HG03064 (cell line): ENCODE results near the gene CCL25.
"Not testable (repeated sequence)": the region's sequence is repeated elsewhere in the genome, so short reads cannot be mapped to it uniquely, and the experiment has no call there.

Experiments used
- ATAC-seq: cut with Tn5 transposase; IDR thresholded peaks from one replicate; pipeline ENCODE4 v1.9.1; 2021; ENCODE audit warnings: low read depth; ENCODE audit not compliant: unreplicated experiment

CCL25 gene

DNA sequence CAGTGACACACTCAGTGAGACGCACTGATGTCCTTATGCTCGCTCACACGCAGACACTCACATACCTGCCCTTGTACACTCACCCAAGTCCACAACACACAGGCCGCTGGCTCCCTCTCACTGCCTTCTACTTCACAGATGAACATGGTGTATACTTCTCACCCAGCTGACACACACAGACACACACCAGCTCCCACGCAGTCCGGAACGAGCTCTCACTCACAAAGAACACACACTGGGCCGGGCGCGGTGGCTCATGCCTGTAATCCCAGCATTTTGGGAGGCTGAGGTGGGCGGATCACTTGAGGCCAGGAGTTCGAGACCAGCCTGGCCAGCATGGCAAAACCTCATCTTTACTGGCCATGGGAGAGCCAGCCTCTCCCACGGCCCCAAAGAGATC, 31.6 kb downstream of the CCL25 start:
- no peak for ATAC-seq

DNA sequence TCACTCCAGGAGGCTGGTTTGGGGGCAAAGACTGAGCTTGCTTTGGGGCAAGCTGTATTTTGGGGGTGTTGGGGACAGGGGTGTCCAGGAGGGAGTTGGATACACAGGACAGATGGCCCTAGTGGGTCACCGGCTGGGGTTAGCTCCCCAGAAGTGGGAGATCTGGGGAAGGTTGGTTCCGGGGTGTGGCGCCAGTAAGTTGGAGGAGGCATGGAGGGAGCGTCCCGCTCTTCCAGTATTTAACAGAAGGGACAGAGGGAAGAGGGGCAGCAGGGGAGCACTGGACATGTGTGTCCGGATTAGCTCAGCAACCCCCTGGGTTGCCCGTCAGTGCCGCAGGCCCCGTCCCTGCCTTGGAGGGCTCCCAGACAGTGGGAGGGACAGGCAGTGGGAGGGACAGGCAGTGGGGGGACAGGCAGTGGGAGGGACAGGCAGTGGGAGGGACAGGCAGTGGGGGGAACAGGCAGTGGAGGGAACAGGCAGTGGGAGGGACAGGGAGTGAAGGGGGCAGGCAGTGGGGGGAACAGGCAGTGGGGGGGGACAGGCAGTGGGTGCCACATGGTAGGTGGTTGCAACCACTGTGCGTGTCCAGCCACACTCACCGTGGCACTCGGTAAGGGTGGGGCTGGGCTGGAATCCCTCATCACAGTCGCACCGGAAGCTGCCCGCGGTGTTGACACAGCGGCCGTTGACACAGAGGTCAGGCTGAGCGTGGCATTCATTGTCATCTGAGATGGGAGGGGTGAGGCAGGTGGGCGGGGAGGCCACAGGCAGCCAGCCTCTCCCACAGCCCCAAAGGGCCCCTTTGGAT, 33.2 kb downstream of the CCL25 start:
- no peak for ATAC-seq

DNA sequence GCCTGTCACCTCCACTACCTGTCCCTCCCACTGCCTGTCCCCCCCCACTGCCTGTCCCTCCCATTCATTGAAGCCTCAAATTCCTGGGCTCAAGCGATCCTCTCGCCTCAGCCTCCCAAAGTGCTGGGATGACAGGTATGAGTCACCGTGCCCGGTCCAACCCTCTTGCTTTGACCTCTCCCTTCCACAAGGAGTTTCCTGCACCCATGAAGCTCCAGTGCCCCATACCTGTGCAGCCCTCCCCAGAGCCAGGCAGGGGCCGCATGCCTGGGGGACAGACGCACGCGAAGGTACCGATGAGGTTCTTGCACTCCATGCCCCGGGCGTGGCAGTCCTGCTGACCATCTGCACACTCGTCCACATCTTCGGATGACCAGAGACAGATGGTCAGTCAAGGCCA, 34.3 kb downstream of the CCL25 start:
- ATAC-seq: no peak

DNA sequence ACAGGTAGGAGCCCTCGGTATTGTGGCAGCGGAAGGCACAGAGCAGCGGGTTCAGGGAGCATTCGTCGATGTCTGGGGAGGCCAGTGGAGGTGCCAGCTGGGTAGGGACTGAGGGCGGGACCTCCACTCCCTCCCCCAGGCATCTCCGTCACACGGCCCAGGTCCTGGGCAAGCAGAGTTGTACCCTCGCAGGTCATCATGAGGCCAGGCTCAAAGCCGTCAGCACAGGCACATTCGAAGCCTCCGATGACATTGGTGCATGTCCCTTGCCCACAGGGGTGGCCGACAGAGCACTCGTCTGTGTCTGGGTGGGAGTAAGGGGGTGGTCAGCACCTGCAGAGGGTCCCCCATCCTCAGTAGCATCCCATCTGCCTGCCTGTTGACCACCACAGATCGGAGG, 35.3 kb downstream of the CCL25 start:
- no peak for ATAC-seq

DNA sequence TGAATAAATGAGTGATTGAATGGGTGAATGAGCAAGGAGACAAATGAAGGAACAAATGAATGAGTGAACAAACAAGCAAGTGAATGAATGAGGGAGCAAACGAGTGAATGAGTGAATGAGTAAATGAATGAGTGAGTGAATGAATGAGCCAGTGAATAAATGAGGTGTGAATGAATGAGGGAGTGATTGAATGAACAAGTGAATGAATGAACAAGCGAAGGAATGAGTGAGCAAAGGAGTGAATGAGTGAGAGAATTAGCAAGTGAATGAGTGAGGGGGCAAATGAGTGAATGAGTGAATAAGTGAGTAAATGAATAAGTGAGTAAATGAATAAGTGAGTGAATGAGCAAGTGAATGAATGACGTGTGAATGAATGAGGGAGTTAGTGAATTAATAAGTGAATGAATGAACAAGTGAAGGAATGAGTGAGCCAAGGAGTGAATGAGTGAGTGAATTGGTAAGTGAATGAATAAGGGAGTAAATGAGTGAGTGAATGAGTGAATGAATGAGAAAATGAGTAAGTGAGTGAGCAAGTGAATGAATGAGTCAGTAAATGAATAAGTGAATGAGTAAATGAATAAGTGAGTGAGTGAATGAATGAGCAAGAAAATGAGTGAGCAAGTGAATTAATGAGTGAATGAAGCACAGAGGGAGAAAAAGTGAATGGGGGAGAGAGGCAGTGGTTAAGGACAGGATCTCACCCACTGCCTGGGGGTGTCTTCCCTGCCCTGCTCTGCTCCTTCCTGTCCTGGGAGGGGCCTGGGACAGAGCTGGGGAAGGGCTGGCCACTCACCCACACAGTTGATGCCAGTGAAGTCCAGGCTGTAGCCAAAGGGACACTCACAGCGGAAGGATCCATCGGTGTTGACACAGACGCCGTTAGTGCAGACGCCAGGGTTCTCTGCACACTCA, 36.4 kb downstream of the CCL25 start:
- no peak for ATAC-seq

DNA sequence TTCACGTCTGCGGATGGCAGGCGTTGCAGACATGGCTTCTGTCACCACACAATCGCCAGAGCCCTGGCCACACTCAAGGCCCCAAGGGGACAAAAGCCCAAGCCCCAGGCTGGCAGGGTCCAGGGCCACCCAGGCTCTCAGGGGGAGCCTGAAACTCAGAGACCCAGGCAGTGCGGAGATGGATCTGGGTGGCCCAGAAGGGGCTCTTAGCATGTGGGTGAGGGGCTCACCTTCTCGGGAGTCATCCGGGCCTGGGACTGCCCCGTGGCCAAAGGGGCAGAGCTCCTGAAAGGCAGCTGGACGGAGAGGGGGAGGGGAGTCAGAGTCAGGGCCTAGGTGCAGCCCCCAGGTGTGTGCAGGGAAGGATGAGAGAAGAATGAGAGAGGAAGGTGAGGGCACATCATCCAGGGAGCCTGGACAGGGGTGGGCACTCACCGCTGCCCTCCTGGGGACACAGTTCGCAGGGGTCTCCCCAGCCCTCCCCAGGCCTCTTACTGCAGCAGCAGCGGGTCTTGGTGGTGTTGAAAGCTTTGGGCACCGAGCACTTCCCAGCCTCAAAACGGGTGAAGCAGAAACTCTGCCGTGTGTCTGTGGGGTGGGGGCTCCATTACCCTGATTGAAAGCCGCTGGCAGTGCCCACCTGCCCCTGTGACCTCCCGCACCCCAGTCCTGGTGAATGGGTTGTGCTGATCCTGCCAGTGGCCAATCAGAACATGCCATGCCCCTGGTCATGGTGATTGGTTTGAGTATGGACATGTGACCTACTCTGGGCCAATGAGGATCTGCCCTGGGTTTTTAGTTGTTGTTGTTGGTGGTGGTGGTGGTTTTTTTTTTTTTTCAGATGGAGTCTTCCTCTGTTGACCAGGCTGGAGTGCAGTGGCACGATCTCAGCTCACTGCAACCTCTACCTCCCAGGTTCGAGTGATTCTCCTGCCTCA, 37.4 kb downstream of the CCL25 start:
- ATAC-seq: no peak

DNA sequence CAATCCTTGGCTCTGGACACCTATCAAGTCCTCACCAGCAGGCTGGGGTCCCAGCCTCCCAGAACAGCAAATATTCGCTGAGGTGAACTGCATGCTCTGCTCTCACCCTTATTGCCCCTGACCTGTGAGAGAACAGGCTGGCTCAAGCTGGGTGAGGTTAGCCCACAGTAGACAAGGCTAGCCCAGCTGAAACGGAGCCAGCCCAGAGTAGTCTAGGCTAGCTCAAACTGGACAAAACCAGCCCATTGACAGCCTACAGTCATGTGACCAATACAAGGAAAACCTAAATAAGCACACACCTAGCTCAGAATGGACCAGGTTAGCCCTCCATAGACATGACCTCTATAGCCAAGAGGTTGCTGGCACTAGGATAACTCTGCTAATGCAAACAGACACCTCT, 38.4 kb downstream of the CCL25 start:
- no peak for ATAC-seq

DNA sequence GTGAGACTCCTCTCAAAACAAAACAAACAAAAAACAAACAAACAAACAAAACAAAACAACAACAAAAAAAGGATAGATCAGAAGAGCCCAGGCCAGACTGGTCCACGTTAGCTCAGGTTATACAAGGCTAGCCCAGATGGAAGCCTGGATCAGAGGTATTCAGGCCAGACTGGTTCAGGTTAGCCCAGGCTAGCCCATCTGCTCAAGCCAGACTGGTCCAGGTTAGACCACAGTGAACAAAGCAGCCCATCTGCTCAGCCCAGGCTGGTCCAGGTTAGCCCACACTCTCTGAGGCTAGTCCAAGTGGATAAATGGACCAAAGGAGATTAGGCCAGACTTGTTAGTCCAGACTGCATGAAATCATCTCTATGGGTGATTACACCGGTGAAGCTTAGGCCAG, 41.2 kb downstream of the CCL25 start:
- ATAC-seq: no peak

DNA sequence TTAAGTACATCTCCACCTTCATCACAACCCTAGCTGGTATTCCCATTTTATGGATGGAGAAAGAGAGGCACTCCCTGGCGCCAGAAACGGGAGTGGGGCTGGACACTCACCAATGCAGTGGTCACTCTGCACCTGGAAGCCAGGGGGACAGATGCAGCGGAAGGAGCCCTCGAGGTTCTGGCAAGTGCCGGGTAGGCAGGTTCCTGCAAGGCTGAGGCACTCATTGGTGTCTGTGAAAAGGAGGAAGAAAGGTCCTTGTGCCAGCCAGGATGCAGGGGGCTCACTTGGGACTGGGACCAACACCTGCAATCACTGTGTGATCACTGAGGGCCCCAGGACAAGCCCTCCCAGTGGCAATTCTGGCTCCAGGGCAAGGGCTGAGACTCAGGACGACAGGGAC, 41.8 kb downstream of the CCL25 start:
- no peak for ATAC-seq

DNA sequence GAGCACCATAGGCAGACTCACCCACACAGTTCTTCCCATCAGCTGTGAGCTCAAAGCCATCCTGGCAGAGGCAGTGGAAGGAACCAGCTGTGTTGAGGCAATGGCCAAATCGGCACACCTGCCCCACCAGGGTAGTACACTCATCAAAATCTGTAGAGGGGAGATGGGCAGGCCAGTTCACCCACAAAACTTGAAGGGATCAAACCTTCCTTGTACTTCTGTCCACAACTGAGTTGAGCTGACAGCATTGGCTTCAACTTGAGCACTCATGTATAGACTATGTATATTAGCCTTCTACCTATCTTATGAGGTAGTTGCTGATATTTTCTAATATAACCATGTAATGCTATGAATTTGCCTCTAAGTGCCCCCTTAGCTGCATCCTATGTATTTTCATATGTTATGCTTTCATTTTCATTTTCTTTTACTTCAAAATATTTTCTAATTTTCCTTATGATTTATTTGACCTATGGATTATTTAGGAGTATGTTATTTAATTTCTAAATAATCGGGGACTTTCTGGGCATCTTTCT, 42.9 kb downstream of the CCL25 start:
- no peak for ATAC-seq

DNA sequence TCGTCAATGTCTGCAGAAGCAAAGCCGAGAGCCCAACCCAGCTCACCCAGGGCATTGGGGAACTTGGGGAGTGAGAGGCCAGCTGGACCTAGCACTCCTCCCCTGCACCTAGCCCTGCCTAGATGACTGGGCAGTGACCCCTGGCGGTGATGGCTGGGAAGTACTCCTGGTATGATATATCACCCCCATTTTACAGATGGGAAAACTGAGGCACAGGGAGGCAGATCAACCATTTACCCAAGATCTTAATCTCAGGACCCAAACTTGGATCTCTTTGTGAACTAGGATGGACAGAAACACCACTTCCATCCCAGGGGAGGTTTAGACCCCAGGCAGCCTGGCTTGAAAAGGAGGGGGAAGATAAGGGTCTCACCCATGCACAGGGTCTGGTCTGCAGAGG, 43.5 kb downstream of the CCL25 start:
- ATAC-seq: no peak

DNA sequence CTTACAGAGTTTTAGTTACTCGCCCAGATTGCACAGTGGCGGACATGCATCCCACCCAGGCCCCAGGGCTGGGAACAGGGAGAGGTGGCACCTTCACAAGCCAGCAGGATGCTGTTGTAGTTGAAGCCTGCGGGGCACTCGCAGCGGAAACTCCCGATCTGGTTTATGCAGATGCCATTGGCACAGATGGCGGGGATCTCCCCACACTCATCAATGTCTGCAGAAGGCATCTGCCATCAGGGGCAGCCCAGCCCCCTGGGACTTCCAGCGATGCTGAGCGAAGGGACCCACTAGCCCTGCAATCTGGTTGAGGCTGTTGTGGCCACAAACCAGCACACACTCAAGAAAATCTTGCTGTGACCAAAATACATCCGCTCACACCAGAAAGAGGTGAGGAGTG, 44.6 kb downstream of the CCL25 start:
- no peak for ATAC-seq

DNA sequence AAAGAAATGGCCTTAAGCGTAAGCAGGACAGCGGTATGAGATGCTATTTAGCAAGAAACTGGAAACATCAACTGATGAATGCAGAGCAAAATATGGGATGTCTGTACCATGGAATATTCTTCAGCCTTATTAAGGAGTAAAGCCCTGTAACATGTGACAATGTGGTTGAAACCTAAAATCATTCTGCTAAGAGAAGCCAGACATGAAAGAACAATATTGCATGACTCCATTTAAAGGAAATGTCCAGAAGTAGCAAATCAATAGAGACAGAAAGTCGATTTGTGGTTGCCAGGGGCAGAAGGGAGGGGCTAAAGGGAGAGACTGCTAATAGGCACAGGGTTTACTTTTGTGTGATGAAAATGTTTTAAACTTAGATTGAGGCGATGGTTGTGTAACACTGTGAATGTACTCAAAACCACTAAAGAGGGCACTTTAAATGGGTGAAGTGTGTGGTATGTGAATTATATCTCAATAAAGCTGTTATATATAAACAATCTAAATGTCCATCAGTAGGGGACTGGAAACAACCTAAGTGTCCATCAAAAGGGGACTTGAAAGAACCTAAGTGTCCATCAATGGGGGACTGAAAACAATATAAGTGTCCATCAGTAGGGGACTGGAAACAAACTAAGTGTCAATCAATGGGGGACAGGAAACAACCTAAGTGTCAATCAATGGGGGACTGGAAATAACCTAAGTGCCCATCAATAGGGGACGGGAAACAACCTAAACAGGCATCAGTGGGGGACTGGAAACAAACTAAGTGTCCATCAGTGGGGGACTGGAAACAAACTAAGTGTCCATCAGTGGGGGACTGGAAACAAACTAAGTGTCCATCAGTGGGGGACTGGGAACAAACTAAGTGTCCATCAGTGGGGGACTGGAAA, 45.4 kb downstream of the CCL25 start:
- no peak for ATAC-seq

DNA sequence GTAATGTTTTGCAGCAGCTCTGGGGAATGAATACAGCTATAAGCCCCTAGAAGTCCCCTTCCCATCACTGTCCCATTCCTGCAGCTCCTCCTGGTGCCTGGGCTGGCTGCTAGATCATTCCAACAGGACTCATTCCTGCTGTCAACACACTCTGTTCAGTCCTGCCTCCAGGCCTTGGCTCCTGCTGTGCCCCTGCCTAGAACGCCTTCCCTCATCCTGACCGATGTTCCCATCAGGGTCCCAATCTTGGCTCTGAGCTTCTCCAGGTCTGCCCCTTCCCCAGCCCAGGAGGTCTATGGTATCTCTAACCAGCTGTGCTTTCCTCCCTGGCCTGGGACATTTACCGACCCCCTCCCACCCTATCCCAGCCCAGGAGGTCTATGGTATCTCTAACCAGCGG, 48.8 kb downstream of the CCL25 start:
- ATAC-seq: no peak

DNA sequence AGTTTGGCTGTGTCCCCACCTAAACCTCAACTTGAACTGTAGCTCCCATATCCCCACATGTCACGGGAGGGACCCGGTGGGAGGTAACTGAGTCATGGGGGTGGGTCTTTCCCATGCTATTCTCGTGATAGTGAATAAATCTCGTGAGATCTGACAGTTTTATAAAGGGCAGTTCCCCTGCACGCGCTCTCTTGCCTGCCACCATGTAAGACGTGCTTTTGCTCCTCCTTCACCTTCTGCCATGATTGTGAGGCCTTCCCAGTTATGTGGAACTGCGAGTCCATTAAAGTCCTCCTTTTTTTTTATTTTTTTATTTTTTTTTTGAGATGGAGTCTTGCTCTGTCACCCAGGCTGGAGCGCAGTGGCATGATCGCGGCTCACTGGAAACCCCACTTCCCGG, 49.4 kb downstream of the CCL25 start:
- ATAC-seq: not testable (repeated sequence)

DNA sequence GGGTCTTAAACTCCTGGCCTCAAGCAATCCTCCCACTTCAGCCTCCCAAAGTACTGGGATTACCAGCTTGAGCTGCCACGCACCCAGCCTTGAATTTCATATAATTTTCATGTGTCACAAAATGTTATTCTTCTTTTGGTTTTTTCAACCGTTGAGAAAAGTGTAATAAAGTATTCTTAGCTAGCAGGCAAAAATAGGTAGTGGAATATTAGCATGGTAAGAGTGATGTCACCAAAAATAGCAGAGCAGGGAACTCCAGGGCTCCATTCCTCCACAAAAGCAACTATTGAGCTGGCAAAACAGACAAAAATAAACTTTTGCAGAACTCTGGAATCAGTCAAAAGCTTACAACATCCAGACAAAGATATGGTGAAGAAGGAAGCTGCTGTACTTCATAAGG, 52.9 kb downstream of the CCL25 start:
- ATAC-seq: no peak

DNA sequence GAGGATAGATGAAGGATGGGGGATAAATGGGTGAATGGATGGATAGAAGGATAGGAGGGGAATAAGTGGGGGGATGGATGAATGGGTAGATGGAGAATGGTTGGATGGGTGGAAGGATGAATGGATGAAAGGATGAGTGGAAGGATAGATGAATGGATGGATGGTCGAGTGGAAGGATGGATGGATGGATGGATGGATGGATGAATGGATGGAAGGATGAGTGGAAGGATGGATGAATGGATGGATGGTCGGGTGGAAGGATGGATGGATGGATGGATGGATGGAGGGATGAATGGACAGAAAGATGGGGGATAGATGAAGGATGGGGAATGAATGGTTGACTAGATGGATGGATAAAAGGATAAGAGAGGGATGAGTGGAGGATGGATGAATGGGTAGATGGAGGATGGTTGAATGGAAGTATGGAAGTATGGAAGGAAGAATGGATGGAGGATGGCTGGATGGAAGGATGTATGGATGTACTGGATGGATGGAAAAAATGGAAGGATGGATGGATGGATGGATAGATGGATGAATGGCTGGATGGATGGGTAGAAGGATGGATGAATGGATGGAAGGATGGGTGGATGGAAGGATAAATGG, 54.8 kb downstream of the CCL25 start:
- ATAC-seq: no peak

DNA sequence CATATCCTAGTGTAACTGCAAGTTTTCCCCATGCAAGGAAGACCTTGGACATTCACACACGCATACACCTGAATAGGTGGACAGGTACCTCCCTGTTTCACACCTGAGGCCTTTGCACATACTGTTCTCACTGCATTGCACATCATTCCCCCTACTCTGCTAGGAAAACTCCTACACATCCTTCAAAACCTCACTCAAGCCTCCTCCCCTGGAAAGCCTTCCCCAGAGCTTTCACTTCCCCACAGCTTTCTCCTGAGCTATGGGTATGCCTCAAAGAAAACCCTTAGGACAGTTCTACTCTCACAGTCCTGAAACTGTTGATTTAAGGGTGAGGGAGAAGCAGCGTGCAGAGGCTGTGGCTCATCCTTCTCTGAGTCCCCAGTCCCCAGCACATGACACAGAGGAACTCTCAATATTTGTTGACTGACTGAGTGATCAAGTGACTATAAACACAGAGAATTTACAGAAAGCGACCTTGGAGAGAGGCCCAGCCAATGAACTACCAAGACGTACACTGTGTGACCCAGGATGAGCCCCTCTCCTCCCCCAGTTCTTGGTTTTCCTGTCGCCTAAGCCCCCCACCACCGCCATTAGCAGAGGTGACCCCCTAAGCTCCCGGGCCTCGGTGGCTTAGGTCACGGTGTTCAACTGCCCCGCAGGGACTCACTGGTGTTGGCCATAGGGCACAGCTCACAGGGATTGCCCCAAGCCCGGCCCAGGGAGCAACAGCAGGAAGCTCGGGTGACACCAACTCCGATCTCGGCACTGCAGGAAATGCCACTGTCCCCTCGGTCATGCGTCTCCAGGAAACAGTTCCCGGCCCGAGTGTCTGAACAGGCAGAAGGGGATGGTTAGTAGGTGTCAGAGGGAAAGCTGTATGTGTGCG, 56.2 kb downstream of the CCL25 start:
- no peak for ATAC-seq
